ENCODE measurements around the gene IGSF9. TPM values are rescaled to one million over a fixed set of nuclear protein-coding genes. Genes with fewer than 3 reads are reported as not detected.

The IGSF9 gene
- total and polyA plus RNA-seq, 2 experiments from 2014 or later, result 10.3 to 27.6 TPM

DNA sequence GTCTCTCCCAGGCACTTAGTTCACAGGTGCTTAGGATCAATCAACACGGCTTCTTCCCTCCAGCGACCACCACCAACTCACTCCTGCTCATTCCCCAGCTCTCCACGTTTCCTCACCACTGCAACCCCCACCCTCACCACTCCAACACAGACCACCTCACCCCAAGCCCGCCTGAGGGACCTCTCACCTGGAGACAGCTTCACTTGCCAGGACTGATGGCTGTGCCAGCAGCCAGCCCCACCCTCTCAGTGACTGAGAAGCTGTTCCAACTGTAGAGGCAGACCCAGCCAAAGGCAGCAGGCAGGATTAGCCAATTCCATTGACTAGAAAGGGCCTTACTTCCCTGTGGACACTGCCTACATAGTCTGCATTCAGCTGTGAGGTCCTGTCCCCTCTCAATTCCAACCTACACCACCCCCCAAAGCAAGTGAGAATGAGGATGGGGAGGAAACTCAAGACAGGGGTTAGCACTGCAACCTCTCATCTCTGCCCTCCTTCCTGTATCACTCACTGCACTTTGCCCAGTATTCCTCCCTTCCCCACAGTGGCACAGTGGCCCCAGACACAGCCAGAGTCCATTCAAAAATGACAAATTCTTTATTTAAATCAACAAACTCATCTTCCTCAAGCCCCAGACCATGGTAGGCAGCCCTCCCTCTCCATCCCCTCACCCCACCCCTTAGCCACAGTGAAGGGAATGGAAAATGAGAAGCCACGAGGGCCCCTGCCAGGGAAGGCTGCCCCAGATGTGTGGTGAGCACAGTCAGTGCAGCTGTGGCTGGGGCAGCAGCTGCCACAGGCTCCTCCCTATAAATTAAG lies 27.7 kb downstream of the IGSF9 start (continued):
- TF ChIP-seq NANOG (IDR thresholded peaks at IDR 0.05; ENCODE audit: borderline replicate concordance) (no peak), ZNF331 (CRISPR knock-in tag; IDR thresholded peaks at IDR 0.05; ENCODE audit: low read depth) (no peak), STAT1 (IDR thresholded peaks at IDR 0.05; ENCODE audit: unreplicated experiment) (no peak), CREB1 (CRISPR knock-in tag; IDR thresholded peaks at IDR 0.05; ENCODE audit: low read depth) (no peak), ZNF462 (CRISPR knock-in tag; IDR thresholded peaks at IDR 0.05) (no peak)
- TF ChIP-seq, protein P1, sequence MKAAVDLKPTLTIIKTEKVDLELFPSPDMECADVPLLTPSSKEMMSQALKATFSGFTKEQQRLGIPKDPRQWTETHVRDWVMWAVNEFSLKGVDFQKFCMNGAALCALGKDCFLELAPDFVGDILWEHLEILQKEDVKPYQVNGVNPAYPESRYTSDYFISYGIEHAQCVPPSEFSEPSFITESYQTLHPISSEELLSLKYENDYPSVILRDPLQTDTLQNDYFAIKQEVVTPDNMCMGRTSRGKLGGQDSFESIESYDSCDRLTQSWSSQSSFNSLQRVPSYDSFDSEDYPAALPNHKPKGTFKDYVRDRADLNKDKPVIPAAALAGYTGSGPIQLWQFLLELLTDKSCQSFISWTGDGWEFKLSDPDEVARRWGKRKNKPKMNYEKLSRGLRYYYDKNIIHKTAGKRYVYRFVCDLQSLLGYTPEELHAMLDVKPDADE (IDR thresholded peaks at IDR 0.05), result no peak
